Panc1 (cell line): Measurements from ENCODE around the gene CEP170. TPM values are rescaled to one million over a fixed set of nuclear protein-coding genes. Genes with fewer than 3 reads are reported as not detected.

Experiments used
- ATAC-seq: fragments of 200-7000 bp; cut with Tn5 transposase; 2 replicates; pipeline ENCODE4 v1.9.1; 2020; ENCODE audit warnings: mild to moderate bottlenecking, moderate library complexity
- BruUV-seq: library from RNA; stranded (reverse); fragments of 400-500 nt; replicated peaks from 2 replicates; lab custom pipeline; 2021; lab: Mats Ljungman, UMichigan
- CTCF ChIA-PET: fragments of 300-600 bp; sonication (Branson Sonifier 250); formaldehyde crosslinking; loops from one replicate; lab custom pipeline; 2022; ENCODE audit warnings: antibody characterized with exemption; lab: Charles Lee
- POLR2A ChIA-PET: fragments of 300-600 bp; sonication (Branson Sonifier 250); formaldehyde crosslinking; loops from one replicate; lab custom pipeline; 2022; ENCODE audit warnings: antibody characterized with exemption; lab: Charles Lee
- DNase-seq: peaks from one replicate; pipeline ENCODE4 v3.0.0-alpha.2; 2010; ENCODE audit warnings: low read depth, low spot score
- H3K27ac ChIP-seq: 2 replicates; pipeline ENCODE4 v1.5.1; 2011; ENCODE audit warnings: mild to moderate bottlenecking, low read length, inconsistent platforms
- H3K27me3 ChIP-seq: fragments of 200-500 bp; sonication (Bioruptor generic); 2 replicates; pipeline ENCODE4 v1.6.0; 2014; ENCODE audit warnings: low read length, inconsistent platforms; ENCODE audit not compliant: control insufficient read depth, insufficient read depth
- H3K36me3 ChIP-seq: fragments of 200-500 bp; sonication (Bioruptor generic); 2 replicates; pipeline ENCODE4 v1.5.1; 2014; ENCODE audit warnings: inconsistent platforms, mild to moderate bottlenecking, low read length, moderate library complexity; ENCODE audit not compliant: control insufficient read depth, insufficient read depth
- H3K4me1 ChIP-seq: 2 replicates; pipeline ENCODE4 v1.5.1; 2011; ENCODE audit warnings: inconsistent platforms, mild to moderate bottlenecking, low read length, moderate library complexity; ENCODE audit not compliant: control insufficient read depth, insufficient read depth
- H3K4me3 ChIP-seq, 2 experiments: 2 replicates each; pipeline ENCODE4 v1.5.1; 2011 to 2012; ENCODE audit warnings: low read depth in 2 of 2, low read length in 2 of 2, mild to moderate bottlenecking in 2 of 2, inconsistent platforms in 1 of 2, moderate library complexity in 1 of 2
- H3K9me3 ChIP-seq: fragments of 200-500 bp; sonication (Bioruptor generic); 2 replicates; pipeline ENCODE4 v1.5.1; 2014; ENCODE audit warnings: low read depth, mild to moderate bottlenecking, inconsistent platforms, low read length, moderate library complexity; ENCODE audit not compliant: control insufficient read depth, insufficient read depth
- POLR2AphosphoS5 ChIP-seq: IDR thresholded peaks from 2 replicates; pipeline ENCODE4 v1.6.1; 2012; ENCODE audit warnings: mild to moderate bottlenecking, low read depth, low read length, moderate library complexity
- SIN3A ChIP-seq: IDR thresholded peaks from 2 replicates; pipeline ENCODE4 v1.6.1; 2012; ENCODE audit warnings: low read depth, mild to moderate bottlenecking, low read length, moderate library complexity, borderline replicate concordance; ENCODE audit not compliant: insufficient read depth
- TCF7L2 ChIP-seq: IDR thresholded peaks from 2 replicates; pipeline ENCODE4 v1.6.1; 2011; ENCODE audit warnings: mild to moderate bottlenecking, low read depth, low read length, inconsistent platforms
- in situ Hi-C: cut with HindIII; loops from 2 replicates; pipeline ENCODE4 v1.10.0; 2016; ENCODE audit warnings: low sequenced_read_pairs, low pct_unique_long_range_greater_than_20kb
- intact Hi-C: fragments of 100-400 bp; cut with micrococcal nuclease; formaldehyde crosslinking; loops from one replicate; pipeline ENCODE4 v1.10.0; 2022; ENCODE audit not compliant: unreplicated experiment
- total RNA-seq: library from RNA; stranded (reverse); gene quantifications from one replicate; pipeline ENCODE4 v1.2.1, GENCODE V29; 2021; ENCODE audit not compliant: unreplicated experiment
- TF ChIP-seq, protein P1 (sequence below): fragments of 450-650 bp; IDR thresholded peaks from 2 replicates; pipeline ENCODE4 v1.5.1; 2017; ENCODE audit warnings: mild to moderate bottlenecking
- TF ChIP-seq, protein P2 (sequence below), 2 experiments: IDR thresholded peaks; 2 replicates each; pipeline ENCODE4 v1.6.1; 2011 to 2012; ENCODE audit warnings: low read depth in 2 of 2, control low read depth in 1 of 2, low read length in 1 of 2, mild to moderate bottlenecking in 1 of 2, moderate library complexity in 1 of 2; ENCODE audit not compliant: insufficient read depth in 1 of 2

The CEP170 gene
- total RNA-seq, 1 experiment from 2014 or later: 89.3 TPM

DNA sequence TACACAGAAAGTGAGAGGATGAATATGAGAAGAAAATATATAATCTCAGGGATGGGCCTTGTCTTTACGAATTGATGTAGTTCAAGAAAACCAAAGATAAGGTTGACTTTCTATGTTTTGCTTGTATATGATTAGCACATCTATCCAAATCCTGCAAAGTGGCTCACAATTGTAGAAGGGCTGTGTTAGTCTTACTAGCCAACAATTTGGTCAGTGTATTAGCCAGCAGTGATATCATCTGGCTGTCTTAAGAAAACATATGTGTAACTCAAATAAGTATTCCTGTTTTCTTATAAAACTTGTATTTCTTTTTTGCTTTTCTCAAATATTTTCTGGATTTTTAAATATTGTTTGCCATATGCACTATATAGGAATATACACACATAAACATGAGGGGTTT is 6.3 kb upstream of the CEP170 start:
- CTCF ChIA-PET: no interaction called here
- no peaks in the 10 kb centered on the region for H3K27me3 ChIP-seq
- no peak overlapping the region for H3K4me3 ChIP-seq
- POLR2A ChIA-PET: no interaction called here
- in situ Hi-C loops (no loop called here), intact Hi-C loops (no loop called here)
- ATAC-seq (no peak), DNase-seq (no peak)
- peaks cover under 1% of the 10 kb centered on the region; the same call in 1 of the 2 replicates for H3K36me3 ChIP-seq
- no peaks in the 10 kb centered on the region for H3K9me3 ChIP-seq
- H3K27ac ChIP-seq: no peak overlapping the region
- BruUV-seq: no TSS peak
- TF ChIP-seq, protein P1, sequence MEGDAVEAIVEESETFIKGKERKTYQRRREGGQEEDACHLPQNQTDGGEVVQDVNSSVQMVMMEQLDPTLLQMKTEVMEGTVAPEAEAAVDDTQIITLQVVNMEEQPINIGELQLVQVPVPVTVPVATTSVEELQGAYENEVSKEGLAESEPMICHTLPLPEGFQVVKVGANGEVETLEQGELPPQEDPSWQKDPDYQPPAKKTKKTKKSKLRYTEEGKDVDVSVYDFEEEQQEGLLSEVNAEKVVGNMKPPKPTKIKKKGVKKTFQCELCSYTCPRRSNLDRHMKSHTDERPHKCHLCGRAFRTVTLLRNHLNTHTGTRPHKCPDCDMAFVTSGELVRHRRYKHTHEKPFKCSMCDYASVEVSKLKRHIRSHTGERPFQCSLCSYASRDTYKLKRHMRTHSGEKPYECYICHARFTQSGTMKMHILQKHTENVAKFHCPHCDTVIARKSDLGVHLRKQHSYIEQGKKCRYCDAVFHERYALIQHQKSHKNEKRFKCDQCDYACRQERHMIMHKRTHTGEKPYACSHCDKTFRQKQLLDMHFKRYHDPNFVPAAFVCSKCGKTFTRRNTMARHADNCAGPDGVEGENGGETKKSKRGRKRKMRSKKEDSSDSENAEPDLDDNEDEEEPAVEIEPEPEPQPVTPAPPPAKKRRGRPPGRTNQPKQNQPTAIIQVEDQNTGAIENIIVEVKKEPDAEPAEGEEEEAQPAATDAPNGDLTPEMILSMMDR: no peak
- TF ChIP-seq, protein P2, sequence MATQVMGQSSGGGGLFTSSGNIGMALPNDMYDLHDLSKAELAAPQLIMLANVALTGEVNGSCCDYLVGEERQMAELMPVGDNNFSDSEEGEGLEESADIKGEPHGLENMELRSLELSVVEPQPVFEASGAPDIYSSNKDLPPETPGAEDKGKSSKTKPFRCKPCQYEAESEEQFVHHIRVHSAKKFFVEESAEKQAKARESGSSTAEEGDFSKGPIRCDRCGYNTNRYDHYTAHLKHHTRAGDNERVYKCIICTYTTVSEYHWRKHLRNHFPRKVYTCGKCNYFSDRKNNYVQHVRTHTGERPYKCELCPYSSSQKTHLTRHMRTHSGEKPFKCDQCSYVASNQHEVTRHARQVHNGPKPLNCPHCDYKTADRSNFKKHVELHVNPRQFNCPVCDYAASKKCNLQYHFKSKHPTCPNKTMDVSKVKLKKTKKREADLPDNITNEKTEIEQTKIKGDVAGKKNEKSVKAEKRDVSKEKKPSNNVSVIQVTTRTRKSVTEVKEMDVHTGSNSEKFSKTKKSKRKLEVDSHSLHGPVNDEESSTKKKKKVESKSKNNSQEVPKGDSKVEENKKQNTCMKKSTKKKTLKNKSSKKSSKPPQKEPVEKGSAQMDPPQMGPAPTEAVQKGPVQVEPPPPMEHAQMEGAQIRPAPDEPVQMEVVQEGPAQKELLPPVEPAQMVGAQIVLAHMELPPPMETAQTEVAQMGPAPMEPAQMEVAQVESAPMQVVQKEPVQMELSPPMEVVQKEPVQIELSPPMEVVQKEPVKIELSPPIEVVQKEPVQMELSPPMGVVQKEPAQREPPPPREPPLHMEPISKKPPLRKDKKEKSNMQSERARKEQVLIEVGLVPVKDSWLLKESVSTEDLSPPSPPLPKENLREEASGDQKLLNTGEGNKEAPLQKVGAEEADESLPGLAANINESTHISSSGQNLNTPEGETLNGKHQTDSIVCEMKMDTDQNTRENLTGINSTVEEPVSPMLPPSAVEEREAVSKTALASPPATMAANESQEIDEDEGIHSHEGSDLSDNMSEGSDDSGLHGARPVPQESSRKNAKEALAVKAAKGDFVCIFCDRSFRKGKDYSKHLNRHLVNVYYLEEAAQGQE (IDR thresholded peaks at IDR 0.05; ENCODE audit: insufficient read depth in 1 of 2, low read depth in 2 of 2, low read length in 1 of 2): no peak
- TF ChIP-seq POLR2AphosphoS5 (no peak), TCF7L2 (no peak), SIN3A (no peak)
- peaks cover 17% of the 10 kb centered on the region; the same call in 1 of the 2 replicates for H3K4me1 ChIP-seq

DNA sequence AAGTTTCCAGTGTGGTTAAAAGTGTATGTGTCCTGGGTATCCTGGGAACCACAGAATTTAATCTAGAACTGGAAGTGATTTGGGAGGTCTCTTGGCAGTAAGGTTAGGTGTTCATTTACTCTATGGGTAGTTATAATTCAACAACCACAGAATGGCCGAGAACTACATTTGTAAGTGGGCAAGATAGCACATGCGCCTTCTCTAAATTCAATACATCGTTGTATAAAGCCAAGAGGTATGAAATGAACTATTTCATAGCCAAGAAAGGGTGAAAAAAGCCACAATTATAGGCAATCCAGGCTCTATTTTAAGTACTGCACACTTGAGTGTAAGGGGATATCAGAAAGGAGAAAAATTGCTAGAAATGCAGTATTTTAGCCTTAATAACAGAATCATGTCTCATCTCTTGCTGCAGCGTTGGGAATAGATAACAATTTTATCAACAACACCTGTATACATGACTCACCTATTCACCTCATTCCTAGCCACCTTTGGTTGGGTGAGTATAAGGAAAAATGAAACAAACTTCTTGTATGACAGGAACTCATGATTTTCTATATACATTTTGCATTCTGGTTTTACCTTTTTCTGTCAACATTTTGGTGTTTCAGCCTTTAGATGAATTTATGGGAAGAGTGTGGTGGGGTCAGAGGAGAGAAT is 5.3 kb upstream of the CEP170 start:
- BruUV-seq: no TSS peak
- no peak for DNase-seq
- Histone ChIP-seq H3K36me3 (peaks cover 4% of the 10 kb centered on the region; the same call in 1 of the 2 replicates), H3K4me3 (no peak overlapping the region), H3K4me1 (peaks cover 17% of the 10 kb centered on the region; the same call in 1 of the 2 replicates), H3K27me3 (no peaks in the 10 kb centered on the region), H3K9me3 (no peaks in the 10 kb centered on the region), H3K27ac (no peak overlapping the region)
- POLR2A ChIA-PET: no interaction called here
- no peak for ATAC-seq
- TF ChIP-seq, protein P2 (IDR thresholded peaks at IDR 0.05; ENCODE audit: insufficient read depth in 1 of 2, low read depth in 2 of 2, low read length in 1 of 2): no peak
- TF ChIP-seq, protein P1: no peak
- TF ChIP-seq POLR2AphosphoS5: no peak
- no peak for TF ChIP-seq TCF7L2
- no peak for TF ChIP-seq SIN3A
- intact Hi-C loops: no loop called here
- CTCF ChIA-PET: no interaction called here
- in situ Hi-C loops: no loop called here
